Esophagus squamous epithelium (tissue), 4 donors: ENCODE measurements around the gene LIN9.

Experiments used
- POLR2A ChIP-seq, 4 donors: fragments of 450-650 bp; IDR thresholded peaks; one replicate each; pipeline ENCODE4 v1.6.1; 2017; ENCODE audit warnings: antibody characterized with exemption in 4 of 4, mild to moderate bottlenecking in 4 of 4, moderate library complexity in 3 of 4
- TF ChIP-seq, protein P1 (sequence below), 6 experiments: fragments of 450-650 bp in 4 of 6; fragments of 200-600 bp in 2 of 6; sonication (generic) in 2 of 6; IDR thresholded peaks; one replicate each; pipeline ENCODE4 v1.5.1; 2016 to 2019; ENCODE audit warnings: antibody characterized with exemption in 6 of 6, mild to moderate bottlenecking in 4 of 6, moderate library complexity in 4 of 6

GRCh38 chr1:226335661-226336060 lies 26.7 kb upstream of the LIN9 start:
- TF ChIP-seq, protein P1, sequence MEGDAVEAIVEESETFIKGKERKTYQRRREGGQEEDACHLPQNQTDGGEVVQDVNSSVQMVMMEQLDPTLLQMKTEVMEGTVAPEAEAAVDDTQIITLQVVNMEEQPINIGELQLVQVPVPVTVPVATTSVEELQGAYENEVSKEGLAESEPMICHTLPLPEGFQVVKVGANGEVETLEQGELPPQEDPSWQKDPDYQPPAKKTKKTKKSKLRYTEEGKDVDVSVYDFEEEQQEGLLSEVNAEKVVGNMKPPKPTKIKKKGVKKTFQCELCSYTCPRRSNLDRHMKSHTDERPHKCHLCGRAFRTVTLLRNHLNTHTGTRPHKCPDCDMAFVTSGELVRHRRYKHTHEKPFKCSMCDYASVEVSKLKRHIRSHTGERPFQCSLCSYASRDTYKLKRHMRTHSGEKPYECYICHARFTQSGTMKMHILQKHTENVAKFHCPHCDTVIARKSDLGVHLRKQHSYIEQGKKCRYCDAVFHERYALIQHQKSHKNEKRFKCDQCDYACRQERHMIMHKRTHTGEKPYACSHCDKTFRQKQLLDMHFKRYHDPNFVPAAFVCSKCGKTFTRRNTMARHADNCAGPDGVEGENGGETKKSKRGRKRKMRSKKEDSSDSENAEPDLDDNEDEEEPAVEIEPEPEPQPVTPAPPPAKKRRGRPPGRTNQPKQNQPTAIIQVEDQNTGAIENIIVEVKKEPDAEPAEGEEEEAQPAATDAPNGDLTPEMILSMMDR (IDR thresholded peaks at IDR 0.05): no peak
- TF ChIP-seq POLR2A (IDR thresholded peaks at IDR 0.05): no peak
